Breast epithelium (tissue), 4 donors: ENCODE measurements around the gene TENM3. TPM values are rescaled to one million over a fixed set of nuclear protein-coding genes. Genes with fewer than 3 reads are reported as not detected.

ENCODE experiments used
- DNase-seq, 2 donors: peaks; one replicate each; pipeline ENCODE4 v3.0.0-alpha.2; 2019; ENCODE audit warnings: low spot score in 2 of 2
- H3K27ac ChIP-seq, 2 donors: fragments of 200-600 bp; sonication (generic) in 1 of 2; one replicate each; pipeline ENCODE4 v1.5.1; 2016 to 2019; ENCODE audit warnings: mild to moderate bottlenecking in 1 of 2
- H3K27me3 ChIP-seq, 2 donors: fragments of 200-600 bp; sonication (generic) in 1 of 2; one replicate each; pipeline versions ENCODE4 v1.5.1 to v1.6.0; 2017 to 2019; ENCODE audit warnings: control low read depth in 1 of 2, mild to moderate bottlenecking in 1 of 2
- H3K36me3 ChIP-seq: fragments of 200-600 bp; one replicate; pipeline ENCODE4 v1.5.1; 2019
- H3K4me1 ChIP-seq, 2 donors: fragments of 200-600 bp; sonication (generic); one replicate each; pipeline ENCODE4 v1.5.1; 2016 to 2019; ENCODE audit warnings: control low read depth in 1 of 2
- H3K4me3 ChIP-seq, 3 donors: fragments of 200-600 bp; sonication (generic); 1 replicate in 2 of 3; 2 replicates in 1 of 3; pipeline ENCODE4 v1.5.1; 2016 to 2019; ENCODE audit warnings: mild to moderate bottlenecking in 3 of 3, moderate library complexity in 2 of 3
- H3K9me3 ChIP-seq, 2 donors: fragments of 200-600 bp; sonication (generic) in 1 of 2; one replicate each; pipeline ENCODE4 v1.5.1; 2016 to 2019; ENCODE audit warnings: control low read depth in 1 of 2
- POLR2A ChIP-seq: fragments of 450-650 bp; IDR thresholded peaks from one replicate; pipeline ENCODE4 v1.6.1; 2016; ENCODE audit warnings: antibody characterized with exemption, mild to moderate bottlenecking, moderate library complexity
- POLR2AphosphoS5 ChIP-seq, 3 donors: sonication (generic); formaldehyde crosslinking; IDR thresholded peaks; one replicate each; pipeline ENCODE4 v1.6.1; 2017; ENCODE audit warnings: antibody characterized with exemption in 3 of 3
- intact Hi-C: fragments of 100-400 bp; cut with DNase I; formaldehyde crosslinking; loops from one replicate; pipeline ENCODE4 v1.15.1; 2023; ENCODE audit warnings: low total_unique reads
- total RNA-seq, 3 donors: library from RNA; depleted of rRNA; stranded (reverse); fragments of >200 nt; gene quantifications; one replicate each; pipeline ENCODE4 v1.1.0, GENCODE V29; 2016
- TF ChIP-seq, protein P1 (sequence below), 3 donors: fragments of 450-650 bp; IDR thresholded peaks; one replicate each; pipeline ENCODE4 v1.5.1; 2016 to 2017; ENCODE audit warnings: antibody characterized with exemption in 3 of 3, mild to moderate bottlenecking in 3 of 3, moderate library complexity in 3 of 3

The TENM3 gene
- total RNA-seq, 3 donors from 2014 or later: 4.6 to 30.6 (median 8.8) TPM

- intact Hi-C loops: no loop called here
- Histone ChIP-seq H3K9me3 (no peaks in the 10 kb centered on the region), H3K27ac (no peak overlapping the region), H3K27me3 (no peaks in the 10 kb centered on the region), H3K36me3 (no peaks in the 10 kb centered on the region), H3K4me1 (peaks cover 0 to 6% of the 10 kb centered on the region in 2 donors), H3K4me3 (no peak overlapping the region)
- TF ChIP-seq, protein P1, sequence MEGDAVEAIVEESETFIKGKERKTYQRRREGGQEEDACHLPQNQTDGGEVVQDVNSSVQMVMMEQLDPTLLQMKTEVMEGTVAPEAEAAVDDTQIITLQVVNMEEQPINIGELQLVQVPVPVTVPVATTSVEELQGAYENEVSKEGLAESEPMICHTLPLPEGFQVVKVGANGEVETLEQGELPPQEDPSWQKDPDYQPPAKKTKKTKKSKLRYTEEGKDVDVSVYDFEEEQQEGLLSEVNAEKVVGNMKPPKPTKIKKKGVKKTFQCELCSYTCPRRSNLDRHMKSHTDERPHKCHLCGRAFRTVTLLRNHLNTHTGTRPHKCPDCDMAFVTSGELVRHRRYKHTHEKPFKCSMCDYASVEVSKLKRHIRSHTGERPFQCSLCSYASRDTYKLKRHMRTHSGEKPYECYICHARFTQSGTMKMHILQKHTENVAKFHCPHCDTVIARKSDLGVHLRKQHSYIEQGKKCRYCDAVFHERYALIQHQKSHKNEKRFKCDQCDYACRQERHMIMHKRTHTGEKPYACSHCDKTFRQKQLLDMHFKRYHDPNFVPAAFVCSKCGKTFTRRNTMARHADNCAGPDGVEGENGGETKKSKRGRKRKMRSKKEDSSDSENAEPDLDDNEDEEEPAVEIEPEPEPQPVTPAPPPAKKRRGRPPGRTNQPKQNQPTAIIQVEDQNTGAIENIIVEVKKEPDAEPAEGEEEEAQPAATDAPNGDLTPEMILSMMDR (IDR thresholded peaks at IDR 0.05): no peak
- TF ChIP-seq POLR2AphosphoS5 (IDR thresholded peaks at IDR 0.05): no peak
- TF ChIP-seq POLR2A: no peak
- DNase-seq: no peak
Measured at GRCh38 chr4:182799515-182800215, 556.5 kb downstream of the TENM3 start.

DNA sequence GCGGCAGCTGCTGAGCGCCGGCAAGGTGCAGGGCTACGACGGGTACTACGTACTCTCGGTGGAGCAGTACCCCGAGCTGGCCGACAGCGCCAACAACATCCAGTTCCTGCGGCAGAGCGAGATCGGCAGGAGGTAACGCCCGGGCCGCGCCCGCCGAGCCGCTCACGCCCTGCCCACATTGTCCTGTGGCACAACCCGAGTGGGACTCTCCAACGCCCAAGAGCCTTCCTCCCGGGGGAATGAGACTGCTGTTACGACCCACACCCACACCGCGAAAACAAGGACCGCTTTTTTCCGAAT lies 557.0 kb downstream of the TENM3 start:
- H3K27me3 ChIP-seq: no peaks in the 10 kb centered on the region
- DNase-seq: no peak
- H3K4me1 ChIP-seq: peaks cover 0 to 6% of the 10 kb centered on the region in 2 donors
- H3K36me3 ChIP-seq: no peaks in the 10 kb centered on the region
- no peak overlapping the region for H3K4me3 ChIP-seq
- TF ChIP-seq POLR2A: no peak
- TF ChIP-seq, protein P1 (IDR thresholded peaks at IDR 0.05): no peak
- no peak for TF ChIP-seq POLR2AphosphoS5 (IDR thresholded peaks at IDR 0.05)
- H3K9me3 ChIP-seq: no peaks in the 10 kb centered on the region
- intact Hi-C loops: no loop called here
- H3K27ac ChIP-seq: no peak overlapping the region

DNA sequence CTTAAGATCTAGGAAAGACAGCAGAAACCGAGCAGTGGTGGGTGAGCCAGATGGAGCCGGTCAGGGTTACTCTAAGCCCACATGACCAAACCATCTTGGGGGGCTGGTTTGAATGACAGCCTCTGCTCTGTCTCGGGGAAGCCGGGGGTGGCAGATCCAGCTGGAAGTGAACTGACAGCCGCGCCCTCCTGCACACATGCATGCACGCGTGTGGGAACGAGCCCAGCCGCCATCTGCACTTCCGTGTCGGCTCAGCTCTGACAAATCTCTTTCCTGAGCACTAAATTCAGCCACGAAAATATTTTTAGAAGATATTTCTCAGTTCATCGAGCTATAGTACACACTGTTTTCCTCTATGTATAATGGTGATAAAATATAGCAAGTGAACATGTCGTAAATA lies 558.4 kb downstream of the TENM3 start:
- no peaks in the 10 kb centered on the region for H3K4me1 ChIP-seq
- intact Hi-C loops: no loop called here
- H3K27me3 ChIP-seq: no peaks in the 10 kb centered on the region
- no peak overlapping the region for H3K4me3 ChIP-seq
- no peak for TF ChIP-seq POLR2A
- no peak overlapping the region for H3K27ac ChIP-seq
- H3K36me3 ChIP-seq: no peaks in the 10 kb centered on the region
- H3K9me3 ChIP-seq: no peaks in the 10 kb centered on the region
- no peak for DNase-seq

DNA sequence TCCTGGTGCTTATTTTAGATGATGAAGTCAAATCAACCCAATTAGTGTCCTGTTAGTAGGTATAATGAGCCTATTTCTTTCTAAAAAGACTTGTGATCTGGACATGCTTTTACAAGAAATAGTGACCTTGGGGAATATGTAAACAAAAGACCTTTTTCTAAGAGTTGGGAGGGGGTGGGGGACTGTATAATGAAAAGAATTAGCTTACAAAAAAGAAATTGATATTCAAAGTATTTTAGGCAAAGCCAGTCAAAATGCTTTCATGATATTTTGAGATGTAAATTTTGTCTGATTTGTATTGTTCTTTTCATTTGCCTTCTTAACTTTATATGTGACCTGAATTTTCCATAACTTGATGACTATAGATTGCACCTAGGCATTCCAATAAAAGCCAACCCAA lies 559.4 kb downstream of the TENM3 start:
- H3K4me1 ChIP-seq: no peaks in the 10 kb centered on the region
- H3K27ac ChIP-seq: no peak overlapping the region
- no peak for DNase-seq
- TF ChIP-seq, protein P1 (IDR thresholded peaks at IDR 0.05): no peak
- no peak for TF ChIP-seq POLR2AphosphoS5 (IDR thresholded peaks at IDR 0.05)
- no peak for TF ChIP-seq POLR2A
- H3K9me3 ChIP-seq: no peaks in the 10 kb centered on the region
- H3K27me3 ChIP-seq: no peaks in the 10 kb centered on the region
- no peak overlapping the region for H3K4me3 ChIP-seq
- H3K36me3 ChIP-seq: no peaks in the 10 kb centered on the region
- intact Hi-C loops: no loop called here

- H3K4me3 ChIP-seq: no peak overlapping the region
- H3K4me1 ChIP-seq: no peaks in the 10 kb centered on the region
- no peaks in the 10 kb centered on the region for H3K36me3 ChIP-seq
- H3K27ac ChIP-seq: no peak overlapping the region
- intact Hi-C loops: no loop called here
- no peak for DNase-seq
- TF ChIP-seq, protein P1 (IDR thresholded peaks at IDR 0.05): no peak
- TF ChIP-seq POLR2AphosphoS5 (IDR thresholded peaks at IDR 0.05) (no peak), POLR2A (no peak)
- H3K9me3 ChIP-seq: no peaks in the 10 kb centered on the region
- no peaks in the 10 kb centered on the region for H3K27me3 ChIP-seq
Measured at GRCh38 chr4:182803235-182803634, 560.0 kb downstream of the TENM3 start.

GRCh38 chr4:182804131-182804530 lies 560.9 kb downstream of the TENM3 start:
- intact Hi-C loops: no loop called here
- Histone ChIP-seq H3K27ac (no peak overlapping the region), H3K4me3 (no peak overlapping the region), H3K36me3 (no peaks in the 10 kb centered on the region), H3K9me3 (no peaks in the 10 kb centered on the region), H3K27me3 (no peaks in the 10 kb centered on the region), H3K4me1 (no peaks in the 10 kb centered on the region)
- no peak for DNase-seq
- no peak for TF ChIP-seq POLR2A
- TF ChIP-seq POLR2AphosphoS5 (IDR thresholded peaks at IDR 0.05): no peak
- TF ChIP-seq, protein P1 (IDR thresholded peaks at IDR 0.05): no peak
